GM23248 (cell line): ENCODE results near the gene GPR55.

Source experiments
- EZH2 ChIP-seq: fragments of 200-600 bp; sonication (generic); IDR thresholded peaks from 2 replicates; pipeline ENCODE4 v1.6.1; 2018; ENCODE audit warnings: antibody characterized with exemption, mild to moderate bottlenecking; ENCODE audit not compliant: insufficient read depth, poor library complexity, severe bottlenecking
- EZH2phosphoT487 ChIP-seq: fragments of 200-600 bp; sonication (generic); IDR thresholded peaks from 2 replicates; pipeline ENCODE4 v1.6.1; 2018; ENCODE audit warnings: antibody characterized with exemption, moderate library complexity, mild to moderate bottlenecking, low read depth; ENCODE audit not compliant: insufficient read depth

- no peak for TF ChIP-seq EZH2phosphoT487
- TF ChIP-seq EZH2: no peak
Observed at GRCh38 chr2:230922951-230923717, 1.9 kb downstream of the GPR55 start.
